22Rv1 (cell line): Measurements from ENCODE around the gene ODAD2.

Experiments
- CTCF ChIP-seq: fragments of 450-650 bp; IDR thresholded peaks from 2 replicates; pipeline ENCODE4 v1.5.1; 2017; ENCODE audit warnings: mild to moderate bottlenecking
- ZFX ChIP-seq: fragments of 450-650 bp; IDR thresholded peaks from 2 replicates; pipeline ENCODE4 v1.6.1; 2017; ENCODE audit warnings: antibody characterized with exemption, borderline replicate concordance

GRCh38 chr10:27816320-27816719, 182.6 kb downstream of the ODAD2 start:
- no peak for TF ChIP-seq CTCF
- TF ChIP-seq ZFX: no peak
